ENCODE measurements around the gene PRRG3.

PRRG3 gene

GRCh38 chrX:151694661-151695582 lies at the start of gene PRRG3:
Gene PRRG3, plus strand, starts transcription at chrX:151695458. Its CDS starts 3,357 bp downstream, at chrX:151698815.
- no peak within 1 kb of the TSS for H3K4me2 ChIP-seq
- no peak within 1 kb of the TSS for H3K27ac ChIP-seq

GRCh38 chrX:151675121-151675746 lies 20.0 kb upstream of the PRRG3 start:
- Histone ChIP-seq H3K79me2 (ENCODE audit: insufficient read depth, low read depth) (no peaks in the 10 kb centered on the region), H3K36me3 (ENCODE audit: insufficient read depth) (no peaks in the 10 kb centered on the region), H3K4me3 (IDR thresholded peaks at IDR 0.05; ENCODE audit: insufficient read depth, low read depth, low read length) (no peak overlapping the region), H3K4me1 (ENCODE audit: low read depth, poor library complexity, severe bottlenecking) (no peaks in the 10 kb centered on the region), H3K9ac (no peak overlapping the region), H3K4me2 (no peak overlapping the region), H3K27me3 (ENCODE audit: insufficient read depth, low read depth) (no peaks in the 10 kb centered on the region), H2AFZ (ENCODE audit: low read depth) (no peak overlapping the region), H4K20me1 (ENCODE audit: insufficient read depth) (no peaks in the 10 kb centered on the region), H3K27ac (no peak overlapping the region)
- no peak for TF ChIP-seq CTCF (conservative IDR thresholded peaks at IDR 0.05; ENCODE audit: low read depth, low read length)

More at GRCh38 chrX:151694661-151695582, at the start of gene PRRG3:
- no peak for TF ChIP-seq CTCF (conservative IDR thresholded peaks at IDR 0.05; ENCODE audit: low read depth, low read length)
- Histone ChIP-seq H3K4me1 (ENCODE audit: low read depth, poor library complexity, severe bottlenecking) (no peaks in the 10 kb centered on the region), H3K9ac (no peak within 1 kb of the TSS), H4K20me1 (ENCODE audit: insufficient read depth) (no peaks in the 10 kb centered on the region), H3K4me3 (IDR thresholded peaks at IDR 0.05; ENCODE audit: insufficient read depth, low read depth, low read length) (no peak within 1 kb of the TSS), H2AFZ (ENCODE audit: low read depth) (no peak within 1 kb of the TSS), H3K36me3 (ENCODE audit: insufficient read depth) (no peaks in the 10 kb centered on the region), H3K27me3 (ENCODE audit: insufficient read depth, low read depth) (no peaks in the 10 kb centered on the region), H3K79me2 (ENCODE audit: insufficient read depth, low read depth) (no peaks in the 10 kb centered on the region)

- Histone ChIP-seq H3K36me3 (ENCODE audit: insufficient read depth) (no peaks in the 10 kb centered on the region), H3K27me3 (ENCODE audit: insufficient read depth, low read depth) (no peaks in the 10 kb centered on the region), H3K9ac (no peak overlapping the region), H3K79me2 (ENCODE audit: insufficient read depth, low read depth) (no peaks in the 10 kb centered on the region), H3K4me3 (IDR thresholded peaks at IDR 0.05; ENCODE audit: insufficient read depth, low read depth, low read length) (no peak overlapping the region), H4K20me1 (ENCODE audit: insufficient read depth) (no peaks in the 10 kb centered on the region), H3K27ac (no peak overlapping the region), H2AFZ (ENCODE audit: low read depth) (no peak overlapping the region), H3K4me2 (no peak overlapping the region), H3K4me1 (ENCODE audit: low read depth, poor library complexity, severe bottlenecking) (no peaks in the 10 kb centered on the region)
- TF ChIP-seq CTCF (conservative IDR thresholded peaks at IDR 0.05; ENCODE audit: low read depth, low read length): no peak
Measured at GRCh38 chrX:151676196-151676595, 19.1 kb upstream of the PRRG3 start.

GRCh38 chrX:151679798-151680402 lies 15.4 kb upstream of the PRRG3 start:
- H3K79me2 ChIP-seq (ENCODE audit: insufficient read depth, low read depth): no peaks in the 10 kb centered on the region
- H3K36me3 ChIP-seq (ENCODE audit: insufficient read depth): no peaks in the 10 kb centered on the region
- no peaks in the 10 kb centered on the region for H4K20me1 ChIP-seq (ENCODE audit: insufficient read depth)
- H2AFZ ChIP-seq (ENCODE audit: low read depth): no peak overlapping the region
- H3K27ac ChIP-seq: no peak overlapping the region
- no peak overlapping the region for H3K9ac ChIP-seq
- TF ChIP-seq CTCF (conservative IDR thresholded peaks at IDR 0.05; ENCODE audit: low read depth, low read length): no peak
- H3K4me1 ChIP-seq (ENCODE audit: low read depth, poor library complexity, severe bottlenecking): no peaks in the 10 kb centered on the region
- no peaks in the 10 kb centered on the region for H3K27me3 ChIP-seq (ENCODE audit: insufficient read depth, low read depth)
- no peak overlapping the region for H3K4me2 ChIP-seq
- no peak overlapping the region for H3K4me3 ChIP-seq (IDR thresholded peaks at IDR 0.05; ENCODE audit: insufficient read depth, low read depth, low read length)
